HepG2 (cell line): ENCODE measurements around the gene NFKBIZ. TPM values are rescaled to one million over a fixed set of nuclear protein-coding genes. Genes with fewer than 3 reads are reported as not detected.

Source experiments
- FOXK1 ChIP-seq: sonication (generic); formaldehyde crosslinking; IDR thresholded peaks from 2 replicates; pipeline ENCODE4 v1.4.0; 2020; ENCODE audit warnings: low read depth, missing genetic modification reagents, borderline replicate concordance
- HDAC1 ChIP-seq: sonication (generic); formaldehyde crosslinking; IDR thresholded peaks from 2 replicates; pipeline ENCODE4 v1.5.1; 2020; ENCODE audit warnings: mild to moderate bottlenecking, missing genetic modification reagents
- HOXA5 ChIP-seq: sonication (generic); formaldehyde crosslinking; IDR thresholded peaks from 2 replicates; pipeline ENCODE4 v1.4.0; 2020; ENCODE audit warnings: missing genetic modification reagents
- ISL2 ChIP-seq: sonication (generic); formaldehyde crosslinking; IDR thresholded peaks from 2 replicates; pipeline ENCODE4 v1.5.0; 2020; ENCODE audit warnings: missing genetic modification reagents
- POLR2AphosphoS5 ChIP-seq: IDR thresholded peaks from 2 replicates; pipeline ENCODE4 v1.6.1; 2012; ENCODE audit warnings: low read depth, low read length
- REPIN1 ChIP-seq: sonication (generic); formaldehyde crosslinking; IDR thresholded peaks from 2 replicates; pipeline ENCODE4 v1.8.0; 2022; ENCODE audit warnings: missing genetic modification reagents, low read depth, mild to moderate bottlenecking, borderline replicate concordance
- SMC3 ChIP-seq: IDR thresholded peaks from 2 replicates; pipeline ENCODE4 v1.6.1; 2011; ENCODE audit warnings: low read length, improper control_type of control experiment
- ZFX ChIP-seq: sonication (generic); formaldehyde crosslinking; IDR thresholded peaks from 2 replicates; pipeline ENCODE4 v1.4.0; 2020; ENCODE audit warnings: mild to moderate bottlenecking, low read depth, missing genetic modification reagents, moderate library complexity
- ZNF382 ChIP-seq: sonication (generic); formaldehyde crosslinking; IDR thresholded peaks from 2 replicates; pipeline ENCODE4 v1.5.0; 2020; ENCODE audit warnings: missing genetic modification reagents, mild to moderate bottlenecking, borderline replicate concordance
- ZNF431 ChIP-seq: sonication (generic); formaldehyde crosslinking; IDR thresholded peaks from 2 replicates; pipeline ENCODE4 v1.9.0; 2022; ENCODE audit warnings: missing genetic modification reagents, low read depth, mild to moderate bottlenecking, borderline replicate concordance
- ZNF556 ChIP-seq: sonication (generic); formaldehyde crosslinking; IDR thresholded peaks from 2 replicates; pipeline ENCODE4 v1.4.0; 2020; ENCODE audit warnings: mild to moderate bottlenecking, missing genetic modification reagents, borderline replicate concordance
- ZNF788 ChIP-seq: sonication (generic); formaldehyde crosslinking; IDR thresholded peaks from 2 replicates; pipeline ENCODE4 v1.5.0; 2020; ENCODE audit warnings: mild to moderate bottlenecking, missing genetic modification reagents, borderline replicate concordance
- polyA plus RNA-seq, 8 experiments: library from polyadenylated mRNA; depleted of rRNA in 3 of 8; stranded (reverse) in 7 of 8; unstranded in 1 of 8; fragments of >200 nt; fragmentation: Illumina TruSeq in 4 of 8; extraction: Trizol in 4 of 8; gene quantifications; 2 replicates each; pipeline versions ENCODE4 v1.2.1 to v1.2.3, GENCODE V29; 2011 to 2016; ENCODE audit warnings: low read depth in 4 of 8, missing spikeins in 1 of 8, mixed read lengths in 1 of 8; ENCODE audit not compliant: insufficient read depth in 1 of 8
- total RNA-seq, 5 experiments: library from RNA; depleted of rRNA; stranded (reverse); fragments of >200 nt; fragmentation: Illumina TruSeq; extraction: Trizol; gene quantifications; 2 replicates each; pipeline ENCODE4 v1.2.3, GENCODE V29; 2016; ENCODE audit warnings: low read depth in 1 of 5
- TF ChIP-seq, protein P1 (sequence below): sonication (generic); formaldehyde crosslinking; IDR thresholded peaks from 2 replicates; pipeline ENCODE4 v1.5.1; 2020; ENCODE audit warnings: missing genetic modification reagents, mild to moderate bottlenecking, borderline replicate concordance
- TF ChIP-seq, protein P2 (sequence below): sonication (generic); formaldehyde crosslinking; IDR thresholded peaks from 2 replicates; pipeline ENCODE4 v1.4.0; 2020; ENCODE audit warnings: missing genetic modification reagents
- TF ChIP-seq, protein P3 (sequence below): sonication (generic); formaldehyde crosslinking; IDR thresholded peaks from 2 replicates; pipeline ENCODE4 v1.4.0; 2020; ENCODE audit warnings: mild to moderate bottlenecking, missing genetic modification reagents
- TF ChIP-seq, protein P4 (sequence below): sonication (generic); formaldehyde crosslinking; IDR thresholded peaks from 2 replicates; pipeline ENCODE4 v1.5.0; 2020; ENCODE audit warnings: missing genetic modification reagents

NFKBIZ gene
- total and polyA plus RNA-seq, 2 of the 13 experiments (the other 11 are each of a cell fraction or from before 2014, with no cell fraction given), result 25.9 to 60.6 TPM

DNA sequence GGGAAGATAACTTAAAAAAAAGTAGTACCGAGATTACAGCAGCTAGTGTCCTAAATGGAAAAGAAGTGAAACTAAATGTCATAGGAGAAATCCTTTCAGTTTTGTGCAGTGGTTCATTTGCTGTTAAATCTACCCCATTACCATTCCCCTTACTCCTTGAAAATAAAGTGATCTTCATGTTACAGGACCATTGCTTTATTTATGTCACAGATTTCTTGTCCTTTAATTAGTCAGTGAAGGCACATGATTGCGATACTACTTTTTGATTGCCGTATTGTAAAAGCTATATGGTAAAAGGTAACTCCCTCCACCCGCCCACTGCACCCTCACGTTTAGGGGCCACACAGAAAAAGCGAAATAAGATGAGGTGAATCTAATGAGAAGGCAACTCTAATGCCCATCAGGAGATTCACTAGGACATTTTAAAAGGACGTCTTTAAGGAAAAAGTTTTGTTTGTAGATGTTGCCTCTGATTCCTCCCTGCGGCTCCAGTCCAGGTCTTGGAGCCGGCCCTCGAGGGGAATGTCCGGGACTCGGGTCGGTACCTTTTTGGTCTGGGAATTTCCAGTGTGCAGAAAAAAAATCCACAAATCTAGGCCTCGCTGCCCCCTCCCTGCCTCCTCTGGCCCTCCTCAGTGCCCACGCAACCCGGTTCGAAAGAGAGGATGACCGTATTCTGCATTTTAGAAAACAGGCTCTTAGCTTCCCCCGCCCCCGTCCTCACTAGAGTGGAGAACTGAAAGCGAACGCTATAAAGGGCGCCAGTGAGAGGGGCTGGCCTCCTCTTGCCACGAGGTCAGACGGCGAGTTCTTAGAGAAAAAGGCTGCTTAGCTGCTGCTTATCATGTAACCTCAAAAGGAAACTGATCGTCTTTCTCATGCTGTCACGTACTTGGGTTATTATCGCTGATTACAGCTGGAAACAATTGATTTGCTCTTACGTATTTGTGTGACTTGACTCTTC, 21.8 kb upstream of the NFKBIZ start (continued):
- TF ChIP-seq, protein P1, sequence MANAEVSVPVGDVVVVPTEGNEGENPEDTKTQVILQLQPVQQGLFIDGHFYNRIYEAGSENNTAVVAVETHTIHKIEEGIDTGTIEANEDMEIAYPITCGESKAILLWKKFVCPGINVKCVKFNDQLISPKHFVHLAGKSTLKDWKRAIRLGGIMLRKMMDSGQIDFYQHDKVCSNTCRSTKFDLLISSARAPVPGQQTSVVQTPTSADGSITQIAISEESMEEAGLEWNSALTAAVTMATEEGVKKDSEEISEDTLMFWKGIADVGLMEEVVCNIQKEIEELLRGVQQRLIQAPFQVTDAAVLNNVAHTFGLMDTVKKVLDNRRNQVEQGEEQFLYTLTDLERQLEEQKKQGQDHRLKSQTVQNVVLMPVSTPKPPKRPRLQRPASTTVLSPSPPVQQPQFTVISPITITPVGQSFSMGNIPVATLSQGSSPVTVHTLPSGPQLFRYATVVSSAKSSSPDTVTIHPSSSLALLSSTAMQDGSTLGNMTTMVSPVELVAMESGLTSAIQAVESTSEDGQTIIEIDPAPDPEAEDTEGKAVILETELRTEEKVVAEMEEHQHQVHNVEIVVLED (CRISPR knock-in tag), result no peak
- TF ChIP-seq, protein P2, sequence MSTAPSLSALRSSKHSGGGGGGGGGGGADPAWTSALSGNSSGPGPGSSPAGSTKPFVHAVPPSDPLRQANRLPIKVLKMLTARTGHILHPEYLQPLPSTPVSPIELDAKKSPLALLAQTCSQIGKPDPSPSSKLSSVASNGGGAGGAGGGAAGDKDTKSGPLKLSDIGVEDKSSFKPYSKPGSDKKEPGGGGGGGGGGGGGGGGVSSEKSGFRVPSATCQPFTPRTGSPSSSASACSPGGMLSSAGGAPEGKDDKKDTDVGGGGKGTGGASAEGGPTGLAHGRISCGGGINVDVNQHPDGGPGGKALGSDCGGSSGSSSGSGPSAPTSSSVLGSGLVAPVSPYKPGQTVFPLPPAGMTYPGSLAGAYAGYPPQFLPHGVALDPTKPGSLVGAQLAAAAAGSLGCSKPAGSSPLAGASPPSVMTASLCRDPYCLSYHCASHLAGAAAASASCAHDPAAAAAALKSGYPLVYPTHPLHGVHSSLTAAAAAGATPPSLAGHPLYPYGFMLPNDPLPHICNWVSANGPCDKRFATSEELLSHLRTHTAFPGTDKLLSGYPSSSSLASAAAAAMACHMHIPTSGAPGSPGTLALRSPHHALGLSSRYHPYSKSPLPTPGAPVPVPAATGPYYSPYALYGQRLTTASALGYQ (CRISPR knock-in tag), result 0 out of 2 replicates have a peak, but pooled peaks have one; percentile 25
- TF ChIP-seq HDAC1, result 0 out of 2 replicates have a peak, but pooled peaks have one; percentile 36
- TF ChIP-seq HOXA5 (CRISPR knock-in tag), result 0 out of 2 replicates have a peak, but pooled peaks have one; percentile 16
- peak; percentile 72 for TF ChIP-seq ZFX (CRISPR knock-in tag)
- TF ChIP-seq, protein P3, sequence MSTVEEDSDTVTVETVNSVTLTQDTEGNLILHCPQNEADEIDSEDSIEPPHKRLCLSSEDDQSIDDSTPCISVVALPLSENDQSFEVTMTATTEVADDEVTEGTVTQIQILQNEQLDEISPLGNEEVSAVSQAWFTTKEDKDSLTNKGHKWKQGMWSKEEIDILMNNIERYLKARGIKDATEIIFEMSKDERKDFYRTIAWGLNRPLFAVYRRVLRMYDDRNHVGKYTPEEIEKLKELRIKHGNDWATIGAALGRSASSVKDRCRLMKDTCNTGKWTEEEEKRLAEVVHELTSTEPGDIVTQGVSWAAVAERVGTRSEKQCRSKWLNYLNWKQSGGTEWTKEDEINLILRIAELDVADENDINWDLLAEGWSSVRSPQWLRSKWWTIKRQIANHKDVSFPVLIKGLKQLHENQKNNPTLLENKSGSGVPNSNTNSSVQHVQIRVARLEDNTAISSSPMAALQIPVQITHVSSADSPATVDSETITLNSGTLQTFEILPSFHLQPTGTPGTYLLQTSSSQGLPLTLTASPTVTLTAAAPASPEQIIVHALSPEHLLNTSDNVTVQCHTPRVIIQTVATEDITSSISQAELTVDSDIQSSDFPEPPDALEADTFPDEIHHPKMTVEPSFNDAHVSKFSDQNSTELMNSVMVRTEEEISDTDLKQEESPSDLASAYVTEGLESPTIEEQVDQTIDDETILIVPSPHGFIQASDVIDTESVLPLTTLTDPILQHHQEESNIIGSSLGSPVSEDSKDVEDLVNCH (CRISPR knock-in tag), result no peak
- TF ChIP-seq FOXK1 (CRISPR knock-in tag), result 0 out of 2 replicates have a peak, but pooled peaks have one; percentile 13
- no peak for TF ChIP-seq ZNF431 (CRISPR knock-in tag)
- peak; percentile 21; the same call in 1 of the 2 replicates for TF ChIP-seq ZNF788 (CRISPR knock-in tag)
- TF ChIP-seq REPIN1 (CRISPR knock-in tag), result peak; percentile 54; the same call in 1 of the 2 replicates
- peak; percentile 32; the same call in 1 of the 2 replicates for TF ChIP-seq POLR2AphosphoS5
- peak; percentile 49; the same call in 1 of the 2 replicates for TF ChIP-seq ZNF556
- TF ChIP-seq ZNF382, result no peak
- TF ChIP-seq SMC3, result no peak
- TF ChIP-seq, protein P4, sequence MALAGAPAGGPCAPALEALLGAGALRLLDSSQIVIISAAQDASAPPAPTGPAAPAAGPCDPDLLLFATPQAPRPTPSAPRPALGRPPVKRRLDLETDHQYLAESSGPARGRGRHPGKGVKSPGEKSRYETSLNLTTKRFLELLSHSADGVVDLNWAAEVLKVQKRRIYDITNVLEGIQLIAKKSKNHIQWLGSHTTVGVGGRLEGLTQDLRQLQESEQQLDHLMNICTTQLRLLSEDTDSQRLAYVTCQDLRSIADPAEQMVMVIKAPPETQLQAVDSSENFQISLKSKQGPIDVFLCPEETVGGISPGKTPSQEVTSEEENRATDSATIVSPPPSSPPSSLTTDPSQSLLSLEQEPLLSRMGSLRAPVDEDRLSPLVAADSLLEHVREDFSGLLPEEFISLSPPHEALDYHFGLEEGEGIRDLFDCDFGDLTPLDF, result peak; percentile 45; the same call in 1 of the 2 replicates
- TF ChIP-seq ISL2 (CRISPR knock-in tag), result 0 out of 2 replicates have a peak, but pooled peaks have one; percentile 39
